ENCODE data around the gene FAM107B. TPM values are rescaled to one million over a fixed set of nuclear protein-coding genes. Genes with fewer than 3 reads are reported as not detected.

FAM107B gene
- total and polyA plus RNA-seq, 7 donors: 12.8 to 111 (median 15.0) TPM

GRCh38 chr10:14616465-14616864, 158.2 kb downstream of the FAM107B start:
- no peak overlapping the region for H3K4me3 ChIP-seq
- H3K27ac ChIP-seq: no peak overlapping the region
- peaks cover 0 to 5% (median 0%) of the 10 kb centered on the region in 4 donors for H3K4me1 ChIP-seq
- H3K36me3 ChIP-seq: no peaks in the 10 kb centered on the region
- DNase-seq: no peak
- TF ChIP-seq CTCF (IDR thresholded peaks at IDR 0.05): no peak
- TF ChIP-seq EP300 (IDR thresholded peaks at IDR 0.05): no peak
- no peak for TF ChIP-seq POLR2AphosphoS5 (IDR thresholded peaks at IDR 0.05)
- TF ChIP-seq POLR2A (IDR thresholded peaks at IDR 0.05): no peak
- intact Hi-C loops (cut with DNase I): no loop called here
- H3K27me3 ChIP-seq: no peaks in the 10 kb centered on the region
- H3K9me3 ChIP-seq: no peaks in the 10 kb centered on the region
- 87 to 96% methylated on average over 2 of the region's 2 CpGs for WGBS, 2 donors

GRCh38 chr10:14613588-14613920, 161.1 kb downstream of the FAM107B start:
- 88% methylated on average over 4 of the region's 4 CpGs for WGBS, 2 donors
- Histone ChIP-seq H3K27me3 (no peaks in the 10 kb centered on the region), H3K4me3 (no peak overlapping the region), H3K4me1 (peaks cover 0 to 5% (median 0%) of the 10 kb centered on the region in 4 donors), H3K36me3 (no peaks in the 10 kb centered on the region), H3K27ac (no peak overlapping the region), H3K9me3 (no peaks in the 10 kb centered on the region)
- no peak for TF ChIP-seq POLR2A (IDR thresholded peaks at IDR 0.05)
- TF ChIP-seq POLR2AphosphoS5 (IDR thresholded peaks at IDR 0.05): no peak
- no peak for TF ChIP-seq EP300 (IDR thresholded peaks at IDR 0.05)
- no peak for TF ChIP-seq CTCF (IDR thresholded peaks at IDR 0.05)
- DNase-seq: no peak
- intact Hi-C loops (cut with DNase I): no loop called here

- 91 to 92% methylated on average over 15 of the region's 15 CpGs for WGBS, 2 donors
- intact Hi-C loops (cut with DNase I): no loop called here
- H3K4me3 ChIP-seq: no peak overlapping the region
- no peaks in the 10 kb centered on the region for H3K9me3 ChIP-seq
- H3K27ac ChIP-seq: no peak overlapping the region
- TF ChIP-seq EP300 (IDR thresholded peaks at IDR 0.05): no peak
- no peak for TF ChIP-seq POLR2AphosphoS5 (IDR thresholded peaks at IDR 0.05)
- TF ChIP-seq POLR2A (IDR thresholded peaks at IDR 0.05): no peak
- TF ChIP-seq CTCF (IDR thresholded peaks at IDR 0.05): no peak
- H3K27me3 ChIP-seq: no peaks in the 10 kb centered on the region
- peaks cover 0 to 5% (median 0%) of the 10 kb centered on the region in 4 donors for H3K4me1 ChIP-seq
- DNase-seq: no peak
- no peaks in the 10 kb centered on the region for H3K36me3 ChIP-seq
Measured at GRCh38 chr10:14612873-14613587, 161.7 kb downstream of the FAM107B start.

- Histone ChIP-seq H3K9me3 (no peaks in the 10 kb centered on the region), H3K27me3 (no peaks in the 10 kb centered on the region), H3K36me3 (no peaks in the 10 kb centered on the region), H3K27ac (no peak overlapping the region), H3K4me1 (peaks cover 0 to under 1% (median 0%) of the 10 kb centered on the region in 4 donors), H3K4me3 (no peak overlapping the region)
- intact Hi-C loops (cut with DNase I): no loop called here
- TF ChIP-seq POLR2A (IDR thresholded peaks at IDR 0.05): no peak
- no peak for TF ChIP-seq POLR2AphosphoS5 (IDR thresholded peaks at IDR 0.05)
- no peak for TF ChIP-seq EP300 (IDR thresholded peaks at IDR 0.05)
- no peak for TF ChIP-seq CTCF (IDR thresholded peaks at IDR 0.05)
- 3 to 16% methylated on average over 2 of the region's 2 CpGs for WGBS, 2 donors
- no peak for DNase-seq
Measured at GRCh38 chr10:14611968-14612693, 162.6 kb downstream of the FAM107B start.
